ENCODE results near the gene MARK2.
A peak's percentile ranks its signal among the peaks of the same experiment; 100 is the strongest.

The MARK2 gene

DNA sequence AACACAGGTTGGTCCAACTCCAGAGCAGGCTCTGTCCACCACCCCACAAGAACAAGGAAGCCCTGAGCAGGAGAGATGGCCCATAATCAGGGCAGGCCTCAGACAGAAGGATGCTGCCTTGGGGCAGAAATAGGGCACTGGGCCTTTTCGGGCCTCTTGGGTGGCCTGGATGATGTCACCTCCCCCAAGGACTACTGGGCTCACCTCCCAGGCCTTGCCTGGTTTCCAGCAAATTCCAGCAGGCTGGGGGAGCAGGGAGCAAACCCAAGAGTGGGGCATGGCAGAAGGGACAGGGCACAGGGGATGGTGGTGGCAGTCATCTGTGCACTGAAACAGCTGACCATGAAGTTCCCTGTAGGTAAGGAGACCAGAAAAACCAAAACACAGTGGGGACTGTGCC, 94.5 kb downstream of the MARK2 start:
- Histone ChIP-seq H3K27ac (ENCODE audit: low read length) (no peak overlapping the region), H3K4me1 (ENCODE audit: control insufficient read depth, insufficient read depth, low read length) (peaks cover 6% of the 10 kb centered on the region), H3K36me3 (ENCODE audit: control insufficient read depth in 2 of 2, insufficient read depth in 2 of 2, low read length in 2 of 2) (no peaks in the 10 kb centered on the region), H3K9me3 (ENCODE audit: control insufficient read depth in 2 of 2, low read length in 2 of 2) (no peaks in the 10 kb centered on the region), H3K4me3 (ENCODE audit: low read length in 2 of 2) (no peak overlapping the region), H3K9ac (ENCODE audit: low read length in 2 of 2) (no peak overlapping the region), H3K27me3 (ENCODE audit: control insufficient read depth in 1 of 2, insufficient read depth in 2 of 2, low read length in 2 of 2) (no peaks in the 10 kb centered on the region)

- Histone ChIP-seq H3K9ac (ENCODE audit: low read length in 2 of 2) (peak overlapping the region; percentile 41 to 42), H3K36me3 (ENCODE audit: control insufficient read depth in 2 of 2, insufficient read depth in 2 of 2, low read length in 2 of 2) (no peaks in the 10 kb centered on the region), H3K4me1 (ENCODE audit: control insufficient read depth, insufficient read depth, low read length) (peaks cover 16% of the 10 kb centered on the region), H3K27me3 (ENCODE audit: control insufficient read depth in 1 of 2, insufficient read depth in 2 of 2, low read length in 2 of 2) (no peaks in the 10 kb centered on the region), H3K9me3 (ENCODE audit: control insufficient read depth in 2 of 2, low read length in 2 of 2) (no peaks in the 10 kb centered on the region), H3K27ac (ENCODE audit: low read length) (peak overlapping the region; percentile 55), H3K4me3 (ENCODE audit: low read length in 2 of 2) (peak overlapping the region; percentile 56 to 79)
Observed at GRCh38 chr11:63937713-63938478, 99.0 kb downstream of the MARK2 start.

DNA sequence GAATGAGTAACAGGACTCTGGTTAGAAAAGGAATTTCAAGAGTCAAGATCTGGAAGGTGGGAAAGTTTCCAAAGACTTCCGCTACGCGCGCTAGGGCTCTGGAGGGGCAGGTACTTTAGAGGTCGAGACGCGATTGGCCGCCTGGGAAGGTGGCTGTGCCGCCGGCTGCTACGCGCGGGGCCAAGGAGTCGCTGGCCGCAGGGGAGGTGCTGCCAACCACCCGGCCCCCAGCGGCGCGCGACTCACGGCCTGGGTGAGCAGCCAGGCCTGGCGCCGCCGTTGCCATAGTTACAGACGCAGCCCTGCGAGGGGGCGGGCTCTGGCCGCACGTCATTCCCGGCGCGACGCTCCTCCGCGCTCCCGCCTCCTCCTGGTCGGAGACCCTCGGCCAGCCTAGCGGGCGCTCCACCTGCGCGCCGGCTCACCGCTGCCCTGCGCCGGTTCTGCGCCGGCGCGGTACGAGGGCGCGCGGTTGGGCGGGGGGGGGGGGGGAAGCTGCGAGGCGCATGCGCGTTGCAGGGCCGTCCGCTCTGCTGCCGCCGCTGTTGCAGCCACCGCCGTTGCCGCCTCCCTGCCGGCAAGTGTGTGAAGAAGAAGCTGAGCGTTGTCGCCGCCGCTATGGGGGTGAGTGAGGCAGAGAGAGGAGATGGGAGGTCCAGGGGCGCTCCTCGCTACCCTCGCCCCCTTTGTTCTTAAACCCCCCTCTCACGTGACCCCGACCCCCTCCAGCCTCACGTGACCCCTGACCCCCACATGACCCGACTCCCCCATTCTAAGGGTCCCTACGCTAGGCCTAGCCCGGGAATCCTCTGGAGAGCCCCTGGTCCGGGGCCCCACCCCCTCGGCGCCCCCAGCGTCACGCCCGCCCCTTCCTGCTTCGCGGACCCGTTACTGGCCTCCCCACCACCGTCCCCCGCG, 99.8 kb downstream of the MARK2 start, which contains the start of gene NAA40:
TSS of gene NAA40 (plus strand) at position 524 of the 918 bp plus-strand sequence. CDS start at position 619, 95 bp downstream.
- Histone ChIP-seq H3K9me3 (ENCODE audit: control insufficient read depth in 2 of 2, low read length in 2 of 2) (no peaks in the 10 kb centered on the region), H3K36me3 (ENCODE audit: control insufficient read depth in 2 of 2, insufficient read depth in 2 of 2, low read length in 2 of 2) (no peaks in the 10 kb centered on the region), H3K9ac (ENCODE audit: low read length in 2 of 2) (peak within 1 kb of the TSS; percentile 69 to 77), H3K4me1 (ENCODE audit: control insufficient read depth, insufficient read depth, low read length) (peaks cover 16% of the 10 kb centered on the region), H3K4me3 (ENCODE audit: low read length in 2 of 2) (peak within 1 kb of the TSS; percentile 79 to 82), H3K27ac (ENCODE audit: low read length) (peak within 1 kb of the TSS; percentile 55), H3K27me3 (ENCODE audit: control insufficient read depth in 1 of 2, insufficient read depth in 2 of 2, low read length in 2 of 2) (no peaks in the 10 kb centered on the region)

DNA sequence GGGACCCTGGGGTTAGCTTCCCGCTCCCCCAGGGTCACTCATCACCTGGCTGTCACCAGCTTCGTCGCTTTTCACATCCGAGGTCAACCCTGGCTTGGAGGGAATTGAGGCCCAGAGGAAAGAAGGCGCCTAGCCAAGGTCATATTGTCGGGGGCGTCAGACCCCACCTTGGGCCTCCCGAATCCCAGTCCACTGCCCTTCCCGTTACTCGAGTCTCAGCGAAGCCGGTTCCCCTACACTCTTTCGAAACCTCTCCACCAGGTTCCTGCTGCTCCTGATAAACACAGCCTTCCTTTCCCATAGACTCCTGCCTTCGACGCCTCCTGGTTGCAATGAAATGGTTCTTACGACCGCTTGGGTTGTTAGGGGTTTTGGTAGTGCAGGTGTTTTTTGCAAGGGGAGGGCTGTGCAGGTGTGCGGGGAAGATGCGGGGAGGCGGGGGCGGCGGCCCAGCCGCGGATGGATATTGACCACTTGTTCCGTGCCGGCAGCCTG, 100.5 kb downstream of the MARK2 start:
- H3K9ac ChIP-seq (ENCODE audit: low read length in 2 of 2): peak overlapping the region; percentile 69 to 77
- H3K4me3 ChIP-seq (ENCODE audit: low read length in 2 of 2): peak overlapping the region; percentile 79 to 82
- no peaks in the 10 kb centered on the region for H3K9me3 ChIP-seq (ENCODE audit: control insufficient read depth in 2 of 2, low read length in 2 of 2)
- peaks cover 20% of the 10 kb centered on the region for H3K4me1 ChIP-seq (ENCODE audit: control insufficient read depth, insufficient read depth, low read length)
- no peaks in the 10 kb centered on the region for H3K36me3 ChIP-seq (ENCODE audit: control insufficient read depth in 2 of 2, insufficient read depth in 2 of 2, low read length in 2 of 2)
- no peaks in the 10 kb centered on the region for H3K27me3 ChIP-seq (ENCODE audit: control insufficient read depth in 1 of 2, insufficient read depth in 2 of 2, low read length in 2 of 2)
- no peak overlapping the region for H3K27ac ChIP-seq (ENCODE audit: low read length)

- Histone ChIP-seq H3K4me1 (ENCODE audit: control insufficient read depth, insufficient read depth, low read length) (peaks cover 33% of the 10 kb centered on the region), H3K36me3 (ENCODE audit: control insufficient read depth in 2 of 2, insufficient read depth in 2 of 2, low read length in 2 of 2) (no peaks in the 10 kb centered on the region), H3K9ac (ENCODE audit: low read length in 2 of 2) (no peak overlapping the region), H3K27me3 (ENCODE audit: control insufficient read depth in 1 of 2, insufficient read depth in 2 of 2, low read length in 2 of 2) (no peaks in the 10 kb centered on the region), H3K9me3 (ENCODE audit: control insufficient read depth in 2 of 2, low read length in 2 of 2) (no peaks in the 10 kb centered on the region), H3K27ac (ENCODE audit: low read length) (no peak overlapping the region), H3K4me3 (ENCODE audit: low read length in 2 of 2) (no peak overlapping the region)
Observed at GRCh38 chr11:63940786-63941185, 101.9 kb downstream of the MARK2 start.

DNA sequence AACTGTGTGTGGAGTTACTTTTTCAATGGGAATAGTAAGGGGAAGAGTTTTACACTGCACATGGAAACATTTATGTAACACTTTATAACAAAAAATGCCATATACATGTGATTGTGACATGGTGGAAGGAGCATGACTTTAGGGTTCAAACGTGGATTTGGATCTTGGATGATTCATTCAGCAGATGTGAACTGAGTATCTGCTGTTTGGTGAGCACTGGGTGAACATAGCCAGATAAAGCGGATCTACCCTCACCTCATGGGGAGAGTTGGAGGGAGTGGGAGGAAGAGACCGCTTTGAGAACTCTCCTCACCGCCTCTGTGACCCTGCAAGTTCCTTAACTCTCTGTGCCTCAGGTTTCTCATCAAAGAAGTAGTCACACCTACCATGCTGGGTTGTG, 103.0 kb downstream of the MARK2 start:
- peaks cover 0 to 8% of the 10 kb centered on the region in 2 donors for H3K36me3 ChIP-seq (ENCODE audit: control insufficient read depth in 2 of 2, insufficient read depth in 2 of 2, low read length in 2 of 2)
- H3K27ac ChIP-seq (ENCODE audit: low read length): no peak overlapping the region
- H3K9me3 ChIP-seq (ENCODE audit: control insufficient read depth in 2 of 2, low read length in 2 of 2): no peaks in the 10 kb centered on the region
- no peaks in the 10 kb centered on the region for H3K27me3 ChIP-seq (ENCODE audit: control insufficient read depth in 1 of 2, insufficient read depth in 2 of 2, low read length in 2 of 2)
- no peak overlapping the region for H3K9ac ChIP-seq (ENCODE audit: low read length in 2 of 2)
- peaks cover 40% of the 10 kb centered on the region for H3K4me1 ChIP-seq (ENCODE audit: control insufficient read depth, insufficient read depth, low read length)
- H3K4me3 ChIP-seq (ENCODE audit: low read length in 2 of 2): no peak overlapping the region

- H3K27ac ChIP-seq (ENCODE audit: low read length): no peak overlapping the region
Observed at GRCh38 chr11:63942803-63943202, 103.9 kb downstream of the MARK2 start.

DNA sequence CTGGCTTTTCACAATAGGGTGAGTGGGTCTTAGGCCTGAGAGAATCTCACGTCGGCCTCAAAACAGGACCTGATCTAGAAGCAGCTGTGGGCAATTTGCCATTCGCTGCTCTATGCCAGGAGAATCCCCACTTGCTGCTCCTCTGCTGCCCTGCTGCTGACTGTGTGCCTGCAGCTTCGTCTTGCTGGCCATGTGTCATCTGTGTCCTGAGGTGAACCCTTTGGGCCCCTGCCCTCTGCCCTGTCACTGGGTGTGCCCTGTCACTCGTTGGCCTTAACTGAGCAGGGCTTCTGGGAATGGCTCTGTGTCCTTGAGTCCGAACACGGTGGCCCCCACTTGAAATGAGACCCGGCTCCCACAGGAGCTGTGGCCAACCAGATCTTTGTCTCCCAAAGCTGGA, 106.1 kb downstream of the MARK2 start:
- Histone ChIP-seq H3K27me3 (ENCODE audit: control insufficient read depth in 1 of 2, insufficient read depth in 2 of 2, low read length in 2 of 2) (no peaks in the 10 kb centered on the region), H3K9me3 (ENCODE audit: control insufficient read depth in 2 of 2, low read length in 2 of 2) (no peaks in the 10 kb centered on the region), H3K27ac (ENCODE audit: low read length) (peak overlapping the region; percentile 86), H3K4me1 (ENCODE audit: control insufficient read depth, insufficient read depth, low read length) (peaks cover 25% of the 10 kb centered on the region), H3K36me3 (ENCODE audit: control insufficient read depth in 2 of 2, insufficient read depth in 2 of 2, low read length in 2 of 2) (peaks cover 2 to 8% of the 10 kb centered on the region in 2 donors), H3K9ac (ENCODE audit: low read length in 2 of 2) (peak overlapping the region; percentile 31 to 64), H3K4me3 (ENCODE audit: low read length in 2 of 2) (peak overlapping the region; percentile 17 to 57)

More at GRCh38 chr11:63942803-63943202, 103.9 kb downstream of the MARK2 start:
- no peaks in the 10 kb centered on the region for H3K9me3 ChIP-seq (ENCODE audit: control insufficient read depth in 2 of 2, low read length in 2 of 2)
- H3K27me3 ChIP-seq (ENCODE audit: control insufficient read depth in 1 of 2, insufficient read depth in 2 of 2, low read length in 2 of 2): no peaks in the 10 kb centered on the region
- peaks cover 0 to 8% of the 10 kb centered on the region in 2 donors for H3K36me3 ChIP-seq (ENCODE audit: control insufficient read depth in 2 of 2, insufficient read depth in 2 of 2, low read length in 2 of 2)
- H3K9ac ChIP-seq (ENCODE audit: low read length in 2 of 2): no peak overlapping the region
- H3K4me3 ChIP-seq (ENCODE audit: low read length in 2 of 2): no peak overlapping the region
- peaks cover 40% of the 10 kb centered on the region for H3K4me1 ChIP-seq (ENCODE audit: control insufficient read depth, insufficient read depth, low read length)

GRCh38 chr11:63945477-63946163, 106.7 kb downstream of the MARK2 start:
- peaks cover 2 to 10% of the 10 kb centered on the region in 2 donors for H3K36me3 ChIP-seq (ENCODE audit: control insufficient read depth in 2 of 2, insufficient read depth in 2 of 2, low read length in 2 of 2)
- peaks cover 24% of the 10 kb centered on the region for H3K4me1 ChIP-seq (ENCODE audit: control insufficient read depth, insufficient read depth, low read length)
- peak overlapping the region; percentile 31 to 64 for H3K9ac ChIP-seq (ENCODE audit: low read length in 2 of 2)
- peak overlapping the region; percentile 86 for H3K27ac ChIP-seq (ENCODE audit: low read length)
- H3K27me3 ChIP-seq (ENCODE audit: control insufficient read depth in 1 of 2, insufficient read depth in 2 of 2, low read length in 2 of 2): no peaks in the 10 kb centered on the region
- no peaks in the 10 kb centered on the region for H3K9me3 ChIP-seq (ENCODE audit: control insufficient read depth in 2 of 2, low read length in 2 of 2)
- H3K4me3 ChIP-seq (ENCODE audit: low read length in 2 of 2): peak overlapping the region; percentile 17 to 57

Measured in stomach smooth muscle (tissue), 2 donors.